ENCODE measurements around the gene MDK.

The MDK gene

DNA sequence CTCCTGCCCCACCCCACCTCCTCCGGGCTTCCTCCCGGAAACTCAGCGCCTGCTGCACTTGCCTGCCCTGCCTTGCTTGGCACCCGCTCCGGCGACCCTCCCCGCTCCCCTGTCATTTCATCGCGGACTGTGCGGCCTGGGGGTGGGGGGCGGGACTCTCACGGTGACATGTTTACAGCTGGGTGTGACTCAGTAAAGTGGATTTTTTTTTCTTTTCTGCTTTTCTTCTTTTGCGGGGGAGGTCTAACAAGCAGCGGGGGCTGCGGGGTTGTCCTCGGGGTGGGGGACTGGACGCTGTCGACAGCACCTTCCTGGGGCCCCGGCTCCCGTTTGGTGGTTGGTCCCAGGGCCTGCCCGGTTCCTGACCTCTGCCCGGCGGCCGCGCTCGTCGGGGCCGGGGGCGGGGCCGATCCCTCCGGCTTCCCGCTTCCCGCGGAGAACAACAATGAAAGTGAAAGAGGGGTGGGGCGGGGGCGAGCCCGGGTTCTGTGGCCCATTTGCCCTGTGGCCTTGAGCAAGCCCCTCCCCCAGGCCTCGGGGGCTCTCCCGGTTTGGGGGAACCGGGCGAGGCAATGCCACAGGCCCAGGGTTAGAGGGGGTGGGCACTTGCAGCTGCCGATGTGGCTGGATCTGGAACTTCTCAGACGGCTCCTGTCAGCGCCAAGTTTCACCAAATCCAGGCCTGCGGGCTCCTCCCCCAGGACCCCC is 975 bp upstream of the MDK start:
- no peak for TF ChIP-seq EP300 (IDR thresholded peaks at IDR 0.05; ENCODE audit: borderline replicate concordance)
- TF ChIP-seq, protein P1, sequence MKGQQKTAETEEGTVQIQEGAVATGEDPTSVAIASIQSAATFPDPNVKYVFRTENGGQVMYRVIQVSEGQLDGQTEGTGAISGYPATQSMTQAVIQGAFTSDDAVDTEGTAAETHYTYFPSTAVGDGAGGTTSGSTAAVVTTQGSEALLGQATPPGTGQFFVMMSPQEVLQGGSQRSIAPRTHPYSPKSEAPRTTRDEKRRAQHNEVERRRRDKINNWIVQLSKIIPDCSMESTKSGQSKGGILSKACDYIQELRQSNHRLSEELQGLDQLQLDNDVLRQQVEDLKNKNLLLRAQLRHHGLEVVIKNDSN (IDR thresholded peaks at IDR 0.05), result no peak
- no peak for TF ChIP-seq YY1 (IDR thresholded peaks at IDR 0.05; ENCODE audit: low read depth)
- peak; percentile 80 for TF ChIP-seq EGR1 (IDR thresholded peaks at IDR 0.05)
- no peak for TF ChIP-seq TAF1 (IDR thresholded peaks at IDR 0.05; ENCODE audit: low read depth)
- peak; percentile 7; the same call in 1 of the 2 replicates for TF ChIP-seq MAX (IDR thresholded peaks at IDR 0.05)
- no peak for TF ChIP-seq ZBTB7A (IDR thresholded peaks at IDR 0.05; ENCODE audit: low read depth)
- TF ChIP-seq TCF12 (IDR thresholded peaks at IDR 0.05; ENCODE audit: low read depth), result peak; percentile 57

DNA sequence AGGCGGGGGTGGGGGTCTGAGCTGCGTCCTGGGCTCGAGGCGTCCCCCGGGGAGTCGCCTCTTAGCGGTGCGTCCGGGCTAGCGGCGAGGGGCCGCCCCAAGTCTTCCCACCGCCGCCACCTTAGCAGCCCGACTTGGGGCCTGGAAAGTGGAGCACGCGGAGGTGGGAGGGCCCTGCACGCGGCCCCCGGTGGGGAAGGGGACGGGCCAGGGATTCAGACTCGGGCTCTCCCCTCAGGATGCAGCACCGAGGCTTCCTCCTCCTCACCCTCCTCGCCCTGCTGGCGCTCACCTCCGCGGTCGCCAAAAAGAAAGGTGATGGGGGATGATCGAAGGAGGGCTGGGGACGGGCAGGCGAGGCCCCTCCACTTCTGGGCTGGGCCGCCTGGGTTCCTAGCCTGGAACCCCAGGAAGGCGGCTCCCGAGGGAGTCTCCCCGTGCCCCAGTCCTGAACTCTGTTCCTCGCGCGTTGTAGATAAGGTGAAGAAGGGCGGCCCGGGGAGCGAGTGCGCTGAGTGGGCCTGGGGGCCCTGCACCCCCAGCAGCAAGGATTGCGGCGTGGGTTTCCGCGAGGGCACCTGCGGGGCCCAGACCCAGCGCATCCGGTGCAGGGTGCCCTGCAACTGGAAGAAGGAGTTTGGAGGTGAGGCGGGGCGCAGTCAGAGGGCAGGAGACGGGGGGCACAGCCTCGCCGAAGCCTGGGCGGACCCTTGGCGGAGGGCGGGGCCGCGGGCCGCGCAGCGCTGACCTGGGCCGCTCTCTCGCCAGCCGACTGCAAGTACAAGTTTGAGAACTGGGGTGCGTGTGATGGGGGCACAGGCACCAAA is 563 bp downstream of the MDK start:
- peak; percentile 53 for TF ChIP-seq MAX (IDR thresholded peaks at IDR 0.05)
- TF ChIP-seq TCF12 (IDR thresholded peaks at IDR 0.05; ENCODE audit: low read depth), result no peak

- TF ChIP-seq RAD21 (IDR thresholded peaks at IDR 0.05; ENCODE audit: low read depth) (peak; percentile 34; the same call in 1 of the 2 replicates), CEBPB (IDR thresholded peaks at IDR 0.05) (no peak), YY1 (IDR thresholded peaks at IDR 0.05; ENCODE audit: low read depth) (peak; percentile 72)
Observed at GRCh38 chr11:46382646-46383403, 1.4 kb downstream of the MDK start.

GRCh38 chr11:46383404-46383758 is 1.9 kb downstream of the MDK start:
- TF ChIP-seq NFIC (IDR thresholded peaks at IDR 0.05) (no peak), EP300 (IDR thresholded peaks at IDR 0.05; ENCODE audit: borderline replicate concordance) (no peak), EGR1 (IDR thresholded peaks at IDR 0.05) (no peak), TCF12 (IDR thresholded peaks at IDR 0.05; ENCODE audit: low read depth) (no peak), CEBPB (IDR thresholded peaks at IDR 0.05) (no peak), YY1 (IDR thresholded peaks at IDR 0.05; ENCODE audit: low read depth) (no peak)
- TF ChIP-seq, protein P2, sequence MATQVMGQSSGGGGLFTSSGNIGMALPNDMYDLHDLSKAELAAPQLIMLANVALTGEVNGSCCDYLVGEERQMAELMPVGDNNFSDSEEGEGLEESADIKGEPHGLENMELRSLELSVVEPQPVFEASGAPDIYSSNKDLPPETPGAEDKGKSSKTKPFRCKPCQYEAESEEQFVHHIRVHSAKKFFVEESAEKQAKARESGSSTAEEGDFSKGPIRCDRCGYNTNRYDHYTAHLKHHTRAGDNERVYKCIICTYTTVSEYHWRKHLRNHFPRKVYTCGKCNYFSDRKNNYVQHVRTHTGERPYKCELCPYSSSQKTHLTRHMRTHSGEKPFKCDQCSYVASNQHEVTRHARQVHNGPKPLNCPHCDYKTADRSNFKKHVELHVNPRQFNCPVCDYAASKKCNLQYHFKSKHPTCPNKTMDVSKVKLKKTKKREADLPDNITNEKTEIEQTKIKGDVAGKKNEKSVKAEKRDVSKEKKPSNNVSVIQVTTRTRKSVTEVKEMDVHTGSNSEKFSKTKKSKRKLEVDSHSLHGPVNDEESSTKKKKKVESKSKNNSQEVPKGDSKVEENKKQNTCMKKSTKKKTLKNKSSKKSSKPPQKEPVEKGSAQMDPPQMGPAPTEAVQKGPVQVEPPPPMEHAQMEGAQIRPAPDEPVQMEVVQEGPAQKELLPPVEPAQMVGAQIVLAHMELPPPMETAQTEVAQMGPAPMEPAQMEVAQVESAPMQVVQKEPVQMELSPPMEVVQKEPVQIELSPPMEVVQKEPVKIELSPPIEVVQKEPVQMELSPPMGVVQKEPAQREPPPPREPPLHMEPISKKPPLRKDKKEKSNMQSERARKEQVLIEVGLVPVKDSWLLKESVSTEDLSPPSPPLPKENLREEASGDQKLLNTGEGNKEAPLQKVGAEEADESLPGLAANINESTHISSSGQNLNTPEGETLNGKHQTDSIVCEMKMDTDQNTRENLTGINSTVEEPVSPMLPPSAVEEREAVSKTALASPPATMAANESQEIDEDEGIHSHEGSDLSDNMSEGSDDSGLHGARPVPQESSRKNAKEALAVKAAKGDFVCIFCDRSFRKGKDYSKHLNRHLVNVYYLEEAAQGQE (IDR thresholded peaks at IDR 0.05; ENCODE audit: low read depth), result no peak
- TF ChIP-seq, protein P1 (IDR thresholded peaks at IDR 0.05), result no peak

GRCh38 chr11:46383974-46384701 is 2.7 kb downstream of the MDK start:
- TF ChIP-seq TCF12 (IDR thresholded peaks at IDR 0.05; ENCODE audit: low read depth), result no peak
- TF ChIP-seq CREB1 (IDR thresholded peaks at IDR 0.05; ENCODE audit: low read depth), result no peak
- TF ChIP-seq TAF1 (IDR thresholded peaks at IDR 0.05; ENCODE audit: low read depth), result no peak
- TF ChIP-seq RAD21 (IDR thresholded peaks at IDR 0.05; ENCODE audit: low read depth), result no peak
- no peak for TF ChIP-seq MAX (IDR thresholded peaks at IDR 0.05)
- no peak for TF ChIP-seq YY1 (IDR thresholded peaks at IDR 0.05; ENCODE audit: low read depth)
- TF ChIP-seq EP300 (IDR thresholded peaks at IDR 0.05; ENCODE audit: borderline replicate concordance), result no peak
- TF ChIP-seq TEAD4 (IDR thresholded peaks at IDR 0.05), result no peak
- TF ChIP-seq CEBPB (IDR thresholded peaks at IDR 0.05), result no peak
- TF ChIP-seq FOXM1 (IDR thresholded peaks at IDR 0.05; ENCODE audit: borderline replicate concordance, low read depth), result no peak
- no peak for TF ChIP-seq ZBTB7A (IDR thresholded peaks at IDR 0.05; ENCODE audit: low read depth)
- TF ChIP-seq NFIC (IDR thresholded peaks at IDR 0.05), result no peak
- TF ChIP-seq, protein P1 (IDR thresholded peaks at IDR 0.05), result no peak
- no peak for TF ChIP-seq EGR1 (IDR thresholded peaks at IDR 0.05)
- TF ChIP-seq, protein P2 (IDR thresholded peaks at IDR 0.05; ENCODE audit: low read depth), result no peak

Measured in Ishikawa (cell line).